ENCODE results near the gene CDK11A.
"Not testable (repeated sequence)": the region's sequence is repeated elsewhere in the genome, so short reads cannot be mapped to it uniquely, and the experiment has no call there.

DNA sequence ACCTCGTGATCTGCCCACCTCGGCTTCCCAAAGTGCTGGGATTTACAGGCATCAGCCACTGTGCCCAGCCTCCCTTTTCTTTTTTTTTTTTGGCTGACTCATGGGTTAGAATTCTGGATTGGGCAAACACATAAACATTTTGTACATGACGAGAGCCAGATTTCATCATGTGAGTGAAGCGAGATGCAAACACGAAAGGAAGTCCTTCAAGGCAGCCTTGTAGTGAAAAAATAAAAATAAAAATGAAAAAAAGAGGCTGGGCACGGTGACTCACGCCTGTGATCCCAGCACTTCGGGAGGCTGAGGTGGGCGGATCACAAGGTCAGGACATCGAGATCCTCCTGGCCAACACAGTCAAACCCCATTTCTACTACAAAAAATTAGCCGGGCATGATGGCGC lies 16.9 kb upstream of the CDK11A start:
- not testable (repeated sequence) for TF ChIP-seq EZH2 (IDR thresholded peaks at IDR 0.05; ENCODE audit: low read length); CTCF (optimal IDR thresholded peaks at IDR 0.05 in 1 of 3, IDR thresholded peaks at IDR 0.05 in 1 of 3, conservative IDR thresholded peaks at IDR 0.05 in 1 of 3; ENCODE audit: extremely low read depth in 1 of 3, insufficient read depth in 2 of 3, low read length in 3 of 3)
